HEK293T (cell line): ENCODE measurements around the gene ZNF503.

Source experiments
- CTBP1 ChIP-seq: fragments of 450-650 bp; IDR thresholded peaks from 2 replicates; pipeline ENCODE4 v1.6.1; 2016; ENCODE audit warnings: borderline replicate concordance
- ELF4 ChIP-seq: fragments of 450-650 bp; IDR thresholded peaks from 2 replicates; pipeline ENCODE4 v1.6.1; 2017; ENCODE audit warnings: antibody characterized with exemption
- FOXA1 ChIP-seq: fragments of 450-650 bp; IDR thresholded peaks from 2 replicates; pipeline ENCODE4 v1.6.1; 2016; ENCODE audit warnings: mild to moderate bottlenecking
- FOXK2 ChIP-seq: fragments of 450-650 bp; IDR thresholded peaks from 2 replicates; pipeline ENCODE4 v1.6.1; 2016; ENCODE audit warnings: mild to moderate bottlenecking
- FOXM1 ChIP-seq: fragments of 450-650 bp; IDR thresholded peaks from 2 replicates; pipeline ENCODE4 v1.6.1; 2017; ENCODE audit warnings: mild to moderate bottlenecking, borderline replicate concordance
- HDGF ChIP-seq: fragments of 450-650 bp; IDR thresholded peaks from 2 replicates; pipeline ENCODE4 v1.6.1; 2017; ENCODE audit warnings: antibody characterized with exemption, borderline replicate concordance
- LEF1 ChIP-seq: fragments of 450-650 bp; IDR thresholded peaks from 2 replicates; pipeline ENCODE4 v1.6.1; 2017; ENCODE audit warnings: mild to moderate bottlenecking, borderline replicate concordance
- NFRKB ChIP-seq: fragments of 450-650 bp; IDR thresholded peaks from 2 replicates; pipeline ENCODE4 v1.6.1; 2016; ENCODE audit warnings: mild to moderate bottlenecking, moderate library complexity
- PKNOX1 ChIP-seq: fragments of 450-650 bp; IDR thresholded peaks from 2 replicates; pipeline ENCODE4 v1.6.1; 2016
- SP1 ChIP-seq: fragments of 450-650 bp; IDR thresholded peaks from 2 replicates; pipeline ENCODE4 v1.6.1; 2017
- SUZ12 ChIP-seq: fragments of 450-650 bp; IDR thresholded peaks from 2 replicates; pipeline ENCODE4 v1.6.1; 2016; ENCODE audit warnings: mild to moderate bottlenecking

- TF ChIP-seq HDGF (no peak), SP1 (no peak), FOXA1 (no peak), LEF1 (no peak), ELF4 (no peak), SUZ12 (no peak), FOXM1 (no peak), FOXK2 (no peak), PKNOX1 (no peak), CTBP1 (no peak), NFRKB (no peak)
These were observed 25.7 kb downstream of the ZNF503 start for GRCh38 chr10:75375838-75376237.
